ENCODE data around the gene SPATA32.
A peak's percentile ranks its signal among the peaks of the same experiment; 100 is the strongest.

Gene SPATA32

DNA sequence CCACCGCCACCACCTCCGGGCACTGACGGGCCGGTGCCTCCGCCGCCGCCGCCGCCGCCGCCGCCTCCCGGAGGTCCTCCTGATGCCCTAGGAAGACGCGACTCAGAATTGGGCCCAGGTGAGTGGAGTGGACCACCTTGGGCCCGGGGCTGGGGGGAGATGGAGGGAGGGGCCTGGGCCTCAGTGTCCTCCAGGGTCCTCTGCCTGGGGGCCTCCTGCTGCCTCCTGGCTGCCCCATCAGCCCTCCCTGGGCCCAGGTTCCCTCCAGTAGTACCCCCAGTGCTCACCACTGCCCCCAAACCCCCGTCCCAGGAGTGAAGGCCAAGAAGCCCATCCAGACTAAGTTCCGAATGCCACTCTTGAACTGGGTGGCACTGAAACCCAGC lies 19.9 kb downstream of the SPATA32 start:
- Histone ChIP-seq H3K4me3 (ENCODE audit: low read length in 2 of 2) (peak overlapping the region in 1 of 2 donors; percentile 62), H2AK5ac (ENCODE audit: low read depth, low read length) (peak overlapping the region; percentile 0), H2BK120ac (ENCODE audit: low read depth, low read length) (no peak overlapping the region), H2BK15ac (ENCODE audit: low read length) (peak overlapping the region; percentile 68), H3K4me1 (ENCODE audit: control insufficient read depth in 2 of 2, insufficient read depth in 1 of 2, low read depth in 1 of 2, low read length in 2 of 2) (peaks cover 5 to 17% of the 10 kb centered on the region in 2 donors), H3K23ac (ENCODE audit: low read depth, low read length, poor library complexity) (peak overlapping the region; percentile 39), H2BK5ac (ENCODE audit: low read length) (no peak overlapping the region), H3K36me3 (replicated peaks in 1 of 2; ENCODE audit: control insufficient read depth in 2 of 2, insufficient read depth in 2 of 2, low read length in 2 of 2) (no peaks in the 10 kb centered on the region), H4K8ac (ENCODE audit: low read depth, low read length) (peak overlapping the region; percentile 78), H3K14ac (ENCODE audit: low read length) (no peak overlapping the region), H2AFZ (ENCODE audit: low read length) (no peak overlapping the region), H3K4ac (ENCODE audit: low read length) (no peak overlapping the region), H2BK12ac (ENCODE audit: low read length) (no peak overlapping the region), H3K4me2 (ENCODE audit: insufficient read depth, low read length, poor library complexity, severe bottlenecking) (peak overlapping the region; percentile 99), H3K9me3 (replicated peaks in 1 of 2; ENCODE audit: control insufficient read depth in 2 of 2, insufficient read depth in 1 of 2, low read depth in 1 of 2, low read length in 2 of 2) (no peaks in the 10 kb centered on the region), H3K27ac (replicated peaks; ENCODE audit: low read length) (no peak overlapping the region), H3K27me3 (ENCODE audit: control insufficient read depth in 3 of 3, insufficient read depth in 3 of 3, low read depth in 1 of 3, low read length in 3 of 3) (peaks cover 0 to 92% (median 10%) of the 10 kb centered on the region in 3 experiments), H4K91ac (ENCODE audit: low read depth, low read length, poor library complexity) (no peak overlapping the region), H3K9ac (ENCODE audit: low read depth, low read length, poor library complexity) (no peak overlapping the region), H3K18ac (ENCODE audit: low read length) (peak overlapping the region; percentile 53), H3K79me1 (ENCODE audit: low read depth, low read length) (peaks cover 2% of the 10 kb centered on the region)
- no peak for DNase-seq (ENCODE audit: low spot score)
- no CpG with 5 or more reads among the region's 18 CpGs for WGBS, 2 donors (ENCODE audit: extremely low coverage in 2 of 2, insufficient read length in 2 of 2, insufficient replicate concordance in 1 of 2)

DNA sequence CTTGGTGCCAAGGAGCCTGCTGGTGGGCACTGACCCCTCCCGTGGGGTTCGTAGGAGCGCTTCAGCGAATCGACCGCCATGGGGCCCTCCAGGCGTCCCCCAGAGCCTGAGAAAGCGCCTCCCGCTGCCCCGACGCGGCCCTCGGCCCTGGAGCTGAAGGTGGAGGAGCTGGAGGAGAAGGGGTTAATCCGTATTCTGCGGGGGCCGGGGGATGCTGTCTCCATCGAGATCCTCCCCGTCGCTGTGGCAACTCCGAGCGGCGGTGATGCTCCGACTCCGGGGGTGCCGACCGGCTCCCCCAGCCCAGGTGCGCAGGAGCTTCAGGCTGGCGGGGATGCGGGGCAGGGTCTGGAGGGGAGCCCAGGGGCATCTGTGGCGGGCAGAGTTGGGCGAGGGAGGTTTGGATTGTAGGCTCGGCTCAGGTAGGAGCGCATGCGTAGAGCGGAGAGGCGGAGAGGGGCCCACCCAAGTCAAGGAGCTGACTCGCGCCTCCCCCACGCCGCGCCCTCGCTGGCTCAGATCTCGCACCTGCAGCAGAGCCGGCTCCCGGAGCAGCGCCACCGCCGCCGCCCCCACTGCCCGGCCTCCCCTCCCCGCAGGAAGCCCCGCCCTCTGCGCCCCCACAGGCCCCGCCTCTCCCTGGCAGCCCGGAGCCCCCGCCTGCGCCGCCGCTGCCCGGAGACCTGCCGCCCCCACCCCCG lies 20.4 kb downstream of the SPATA32 start:
- Histone ChIP-seq H3K18ac (ENCODE audit: low read length) (peak overlapping the region; percentile 96), H3K23ac (ENCODE audit: low read depth, low read length, poor library complexity) (peak overlapping the region; percentile 29), H2BK12ac (ENCODE audit: low read length) (no peak overlapping the region), H2AFZ (ENCODE audit: low read length) (peak overlapping the region; percentile 76), H2BK15ac (ENCODE audit: low read length) (peak overlapping the region; percentile 82), H3K9ac (ENCODE audit: low read depth, low read length, poor library complexity) (peak overlapping the region; percentile 87), H3K4ac (ENCODE audit: low read length) (no peak overlapping the region), H2AK5ac (ENCODE audit: low read depth, low read length) (peak overlapping the region; percentile 91), H3K4me2 (ENCODE audit: insufficient read depth, low read length, poor library complexity, severe bottlenecking) (peak overlapping the region; percentile 99), H3K14ac (ENCODE audit: low read length) (peak overlapping the region; percentile 12), H3K9me3 (replicated peaks in 1 of 2; ENCODE audit: control insufficient read depth in 2 of 2, insufficient read depth in 1 of 2, low read depth in 1 of 2, low read length in 2 of 2) (no peaks in the 10 kb centered on the region), H3K27ac (replicated peaks; ENCODE audit: low read length) (no peak overlapping the region), H2BK120ac (ENCODE audit: low read depth, low read length) (peak overlapping the region; percentile 43), H4K8ac (ENCODE audit: low read depth, low read length) (peak overlapping the region; percentile 25), H3K4me3 (ENCODE audit: low read length in 2 of 2) (peak overlapping the region; percentile 20 to 90), H3K4me1 (ENCODE audit: control insufficient read depth in 2 of 2, insufficient read depth in 1 of 2, low read depth in 1 of 2, low read length in 2 of 2) (peaks cover 1 to 13% of the 10 kb centered on the region in 2 donors), H3K27me3 (ENCODE audit: control insufficient read depth in 3 of 3, insufficient read depth in 3 of 3, low read depth in 1 of 3, low read length in 3 of 3) (peaks cover 0 to 94% (median 10%) of the 10 kb centered on the region in 3 experiments), H3K36me3 (replicated peaks in 1 of 2; ENCODE audit: control insufficient read depth in 2 of 2, insufficient read depth in 2 of 2, low read length in 2 of 2) (no peaks in the 10 kb centered on the region), H3K79me1 (ENCODE audit: low read depth, low read length) (peaks cover 2% of the 10 kb centered on the region), H4K91ac (ENCODE audit: low read depth, low read length, poor library complexity) (no peak overlapping the region), H2BK5ac (ENCODE audit: low read length) (peak overlapping the region; percentile 49)
- peak; percentile 51 for DNase-seq (ENCODE audit: low spot score)
- WGBS, 2 donors (ENCODE audit: extremely low coverage in 2 of 2, insufficient read length in 2 of 2, insufficient replicate concordance in 1 of 2): no CpG with 5 or more reads among the region's 62 CpGs

DNA sequence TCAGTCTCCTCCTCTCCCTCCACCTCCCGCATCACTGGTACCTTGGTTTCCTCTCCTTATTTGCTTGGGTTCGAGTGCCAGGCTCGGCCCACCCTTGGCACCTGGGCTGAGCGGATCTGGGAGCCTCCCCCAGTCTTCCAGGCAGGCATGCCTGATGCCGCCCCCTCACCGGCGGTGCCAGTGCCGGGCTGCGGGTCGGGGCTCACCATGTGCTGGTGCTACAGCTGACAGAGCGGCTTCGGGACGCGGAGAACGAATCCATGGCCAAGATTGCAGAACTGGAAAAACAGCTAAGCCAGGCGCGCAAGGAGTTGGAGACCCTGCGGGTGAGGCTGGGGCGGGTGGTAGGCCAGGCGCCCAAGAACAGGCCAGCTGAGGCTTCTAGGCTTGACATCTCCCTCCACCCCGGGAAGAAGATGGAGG lies 21.0 kb downstream of the SPATA32 start:
- Histone ChIP-seq H3K27me3 (ENCODE audit: control insufficient read depth in 3 of 3, insufficient read depth in 3 of 3, low read depth in 1 of 3, low read length in 3 of 3) (peaks cover 0 to 93% (median 10%) of the 10 kb centered on the region in 3 experiments), H2AK5ac (ENCODE audit: low read depth, low read length) (peak overlapping the region; percentile 91), H3K4me2 (ENCODE audit: insufficient read depth, low read length, poor library complexity, severe bottlenecking) (peak overlapping the region; percentile 99), H3K79me1 (ENCODE audit: low read depth, low read length) (peaks cover 2% of the 10 kb centered on the region), H3K23ac (ENCODE audit: low read depth, low read length, poor library complexity) (peak overlapping the region; percentile 12), H3K9ac (ENCODE audit: low read depth, low read length, poor library complexity) (peak overlapping the region; percentile 87), H2BK12ac (ENCODE audit: low read length) (no peak overlapping the region), H3K4me1 (ENCODE audit: control insufficient read depth in 2 of 2, insufficient read depth in 1 of 2, low read depth in 1 of 2, low read length in 2 of 2) (peaks cover 0 to 10% of the 10 kb centered on the region in 2 donors), H3K36me3 (replicated peaks in 1 of 2; ENCODE audit: control insufficient read depth in 2 of 2, insufficient read depth in 2 of 2, low read length in 2 of 2) (no peaks in the 10 kb centered on the region), H3K27ac (replicated peaks; ENCODE audit: low read length) (no peak overlapping the region), H4K8ac (ENCODE audit: low read depth, low read length) (peak overlapping the region; percentile 25), H3K9me3 (replicated peaks in 1 of 2; ENCODE audit: control insufficient read depth in 2 of 2, insufficient read depth in 1 of 2, low read depth in 1 of 2, low read length in 2 of 2) (no peaks in the 10 kb centered on the region), H4K91ac (ENCODE audit: low read depth, low read length, poor library complexity) (no peak overlapping the region), H3K4me3 (ENCODE audit: low read length in 2 of 2) (peak overlapping the region in 1 of 2 donors; percentile 90), H3K4ac (ENCODE audit: low read length) (no peak overlapping the region), H2BK5ac (ENCODE audit: low read length) (peak overlapping the region; percentile 49), H3K18ac (ENCODE audit: low read length) (peak overlapping the region; percentile 96), H3K14ac (ENCODE audit: low read length) (peak overlapping the region; percentile 22), H2AFZ (ENCODE audit: low read length) (peak overlapping the region; percentile 76), H2BK15ac (ENCODE audit: low read length) (peak overlapping the region; percentile 82), H2BK120ac (ENCODE audit: low read depth, low read length) (no peak overlapping the region)
- no peak for DNase-seq (ENCODE audit: low spot score)
- no CpG with 5 or more reads among the region's 21 CpGs for WGBS, 2 donors (ENCODE audit: extremely low coverage in 2 of 2, insufficient read length in 2 of 2, insufficient replicate concordance in 1 of 2)

DNA sequence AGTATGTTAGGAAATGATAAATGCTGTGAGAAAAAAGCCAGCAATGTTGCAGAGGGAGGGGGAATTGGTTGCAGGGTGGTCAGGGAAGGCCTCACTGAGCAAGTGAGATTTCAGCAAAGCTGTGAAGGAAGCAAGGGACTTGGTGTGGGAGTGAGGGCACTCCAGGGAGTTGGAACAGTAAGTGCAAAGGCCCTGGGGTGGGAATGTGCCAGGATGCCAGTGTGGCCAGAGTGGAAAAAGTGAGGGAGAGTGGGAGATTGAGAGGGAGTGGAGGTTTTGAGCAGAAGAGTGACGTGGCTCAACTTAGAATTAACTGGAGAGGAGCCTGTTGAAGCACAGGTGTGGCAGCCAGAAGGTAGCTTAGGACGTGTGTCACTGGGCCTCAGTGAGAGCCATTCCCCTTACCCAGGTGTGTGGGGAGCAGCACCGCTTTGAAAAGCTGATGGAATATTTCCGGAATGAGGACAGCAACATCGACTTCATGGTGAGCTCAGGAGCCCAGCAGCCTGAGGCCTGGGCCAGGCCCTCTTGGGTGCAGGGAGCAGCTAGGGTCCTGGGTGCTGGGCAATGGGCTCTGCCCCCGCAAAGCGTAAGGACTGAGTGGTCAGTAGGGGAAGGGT lies 23.6 kb downstream of the SPATA32 start:
- Histone ChIP-seq H3K4me2 (ENCODE audit: insufficient read depth, low read length, poor library complexity, severe bottlenecking) (no peak overlapping the region), H2BK12ac (ENCODE audit: low read length) (no peak overlapping the region), H2BK15ac (ENCODE audit: low read length) (no peak overlapping the region), H2BK5ac (ENCODE audit: low read length) (no peak overlapping the region), H2AFZ (ENCODE audit: low read length) (no peak overlapping the region), H3K14ac (ENCODE audit: low read length) (no peak overlapping the region), H3K4ac (ENCODE audit: low read length) (no peak overlapping the region), H3K23ac (ENCODE audit: low read depth, low read length, poor library complexity) (no peak overlapping the region), H2AK5ac (ENCODE audit: low read depth, low read length) (peak overlapping the region; percentile 23), H4K91ac (ENCODE audit: low read depth, low read length, poor library complexity) (no peak overlapping the region), H3K9ac (ENCODE audit: low read depth, low read length, poor library complexity) (no peak overlapping the region), H3K18ac (ENCODE audit: low read length) (no peak overlapping the region), H3K4me1 (ENCODE audit: control insufficient read depth in 2 of 2, insufficient read depth in 1 of 2, low read depth in 1 of 2, low read length in 2 of 2) (peaks cover 0 to 12% of the 10 kb centered on the region in 2 donors), H4K8ac (ENCODE audit: low read depth, low read length) (no peak overlapping the region), H3K79me1 (ENCODE audit: low read depth, low read length) (peaks cover 2% of the 10 kb centered on the region), H3K4me3 (ENCODE audit: low read length in 2 of 2) (no peak overlapping the region), H3K27ac (replicated peaks; ENCODE audit: low read length) (no peak overlapping the region), H2BK120ac (ENCODE audit: low read depth, low read length) (no peak overlapping the region), H3K36me3 (replicated peaks in 1 of 2; ENCODE audit: control insufficient read depth in 2 of 2, insufficient read depth in 2 of 2, low read length in 2 of 2) (no peaks in the 10 kb centered on the region), H3K9me3 (replicated peaks in 1 of 2; ENCODE audit: control insufficient read depth in 2 of 2, insufficient read depth in 1 of 2, low read depth in 1 of 2, low read length in 2 of 2) (no peaks in the 10 kb centered on the region), H3K27me3 (ENCODE audit: control insufficient read depth in 3 of 3, insufficient read depth in 3 of 3, low read depth in 1 of 3, low read length in 3 of 3) (peaks cover 0 to 86% (median 13%) of the 10 kb centered on the region in 3 experiments)
- DNase-seq (ENCODE audit: low spot score): no peak
- WGBS, 2 donors (ENCODE audit: extremely low coverage in 2 of 2, insufficient read length in 2 of 2, insufficient replicate concordance in 1 of 2): no CpG with 5 or more reads among the region's 7 CpGs
